HPDE6-E6E7 (cell line): ENCODE measurements around the gene MMP15.
"Not testable (repeated sequence)": the region's sequence is repeated elsewhere in the genome, so short reads cannot be mapped to it uniquely, and the experiment has no call there.

Experiments used
- DNase-seq: peaks from one replicate; pipeline ENCODE4 v3.0.0; 2011; ENCODE audit warnings: missing footprints; ENCODE audit errors: extremely low spot score

The MMP15 gene

GRCh38 chr16:57996406-57997175 lies 29.0 kb upstream of the MMP15 start:
- no peak for DNase-seq

GRCh38 chr16:57997176-57997527 lies 28.4 kb upstream of the MMP15 start:
- DNase-seq, result no peak

GRCh38 chr16:57997528-57998265 lies 27.9 kb upstream of the MMP15 start:
- no peak for DNase-seq

- DNase-seq, result no peak
Measured at GRCh38 chr16:57998486-57998885, 27.1 kb upstream of the MMP15 start.

GRCh38 chr16:57998992-57999365 lies 26.6 kb upstream of the MMP15 start:
- no peak for DNase-seq

GRCh38 chr16:57999366-57999970 lies 26.1 kb upstream of the MMP15 start:
- DNase-seq, result no peak

- no peak for DNase-seq
Measured at GRCh38 chr16:57999971-58000705, 25.4 kb upstream of the MMP15 start, which contains the start of gene ZNF319. ZNF319 (minus strand) TSS chr16:58000672; CDS start chr16:57998265, 2,407 bp downstream.

GRCh38 chr16:58000706-58001676 lies 24.6 kb upstream of the MMP15 start, which contains the start of gene USB1:
USB1 (plus strand) TSS chr16:58001407; CDS start chr16:58001484, 77 bp downstream.
- DNase-seq, result peak; percentile 88

GRCh38 chr16:58001781-58002415 lies 23.7 kb upstream of the MMP15 start:
- DNase-seq, result no peak

GRCh38 chr16:58002416-58002800 lies 23.1 kb upstream of the MMP15 start:
- DNase-seq, result no peak

- no peak for DNase-seq
Measured at GRCh38 chr16:58002936-58003335, 22.6 kb upstream of the MMP15 start.

GRCh38 chr16:58004736-58005135 lies 20.8 kb upstream of the MMP15 start:
- DNase-seq, result not testable (repeated sequence)

- no peak for DNase-seq
Measured at GRCh38 chr16:58009856-58010416, 15.6 kb upstream of the MMP15 start.

- DNase-seq, result no peak
Measured at GRCh38 chr16:58010886-58011285, 14.7 kb upstream of the MMP15 start.

GRCh38 chr16:58011652-58012051 lies 13.9 kb upstream of the MMP15 start:
- DNase-seq, result no peak

GRCh38 chr16:58012481-58012880 lies 13.1 kb upstream of the MMP15 start:
- no peak for DNase-seq

- no peak for DNase-seq
Measured at GRCh38 chr16:58013201-58013956, 12.2 kb upstream of the MMP15 start.

- DNase-seq, result no peak
Measured at GRCh38 chr16:58016840-58017446, 8.6 kb upstream of the MMP15 start.

GRCh38 chr16:58018803-58019202 lies 6.8 kb upstream of the MMP15 start:
- DNase-seq, result no peak
